Caco-2 (cell line): ENCODE results near the gene NME1. TPM values are rescaled to one million over a fixed set of nuclear protein-coding genes. Genes with fewer than 3 reads are reported as not detected.
"Not testable (repeated sequence)": the region's sequence is repeated elsewhere in the genome, so short reads cannot be mapped to it uniquely, and the experiment has no call there.

ENCODE experiments used
- BruUV-seq: library from RNA; stranded (reverse); fragments of 400-500 nt; replicated peaks from 2 replicates; lab custom pipeline; 2021; lab: Mats Ljungman, UMichigan
- CTCF ChIA-PET: fragments of 300-600 bp; sonication (Branson Sonifier 250); formaldehyde crosslinking; loops from one replicate; lab custom pipeline; 2022; ENCODE audit warnings: antibody characterized with exemption; lab: Charles Lee
- POLR2A ChIA-PET: fragments of 300-600 bp; sonication (Branson Sonifier 250); formaldehyde crosslinking; loops from one replicate; lab custom pipeline; 2022; ENCODE audit warnings: antibody characterized with exemption; lab: Charles Lee
- DNase-seq, 2 experiments: peaks; one replicate each; pipeline versions ENCODE4 v3.0.0 to v3.0.0-alpha.2; 2020 to 2022
- H3K27me3 ChIP-seq: replicated peaks from 2 replicates; pipeline ENCODE4 v1.6.0; 2011; ENCODE audit warnings: low read length; ENCODE audit not compliant: control insufficient read depth, insufficient read depth
- H3K36me3 ChIP-seq: 2 replicates; pipeline ENCODE4 v1.5.1; 2011; ENCODE audit warnings: low read length; ENCODE audit not compliant: control insufficient read depth, insufficient read depth
- H3K4me1 ChIP-seq: fragments of 250-450 bp; sonication (Bioruptor Pico); 2 replicates; pipeline ENCODE4 v1.5.1; 2020; ENCODE audit warnings: mild to moderate bottlenecking
- H3K4me3 ChIP-seq: 2 replicates; pipeline ENCODE4 v1.5.1; 2011; ENCODE audit warnings: low read depth, mild to moderate bottlenecking, control low read depth, low read length
- H3K9me3 ChIP-seq: fragments of 250-450 bp; sonication (Bioruptor Pico); 2 replicates; pipeline ENCODE4 v1.5.1; 2020; ENCODE audit warnings: mild to moderate bottlenecking, moderate library complexity
- H3K27ac Mint-ChIP-seq: one replicate; pipeline ENCODE4 v1.8.0; 2022; ENCODE audit warnings: mixed read lengths; ENCODE audit not compliant: unreplicated experiment
- H3K27me3 Mint-ChIP-seq: one replicate; pipeline ENCODE4 v1.8.0; 2022; ENCODE audit warnings: mixed read lengths; ENCODE audit not compliant: insufficient read depth, unreplicated experiment
- H3K36me3 Mint-ChIP-seq: one replicate; pipeline ENCODE4 v1.8.0; 2022; ENCODE audit warnings: mild to moderate bottlenecking, mixed read lengths; ENCODE audit not compliant: insufficient read depth, unreplicated experiment
- H3K4me1 Mint-ChIP-seq: one replicate; pipeline ENCODE4 v1.8.0; 2022; ENCODE audit warnings: low read depth, mixed read lengths; ENCODE audit not compliant: unreplicated experiment
- H3K4me3 Mint-ChIP-seq: one replicate; pipeline ENCODE4 v1.8.0; 2022; ENCODE audit warnings: mild to moderate bottlenecking, moderate library complexity, mixed read lengths; ENCODE audit not compliant: unreplicated experiment
- H3K9me3 Mint-ChIP-seq: one replicate; pipeline ENCODE4 v1.8.0; 2022; ENCODE audit warnings: mixed read lengths; ENCODE audit not compliant: unreplicated experiment
- intact Hi-C: fragments of 100-400 bp; cut with micrococcal nuclease; formaldehyde crosslinking; loops from one replicate; pipeline ENCODE4 v1.10.0; 2022; ENCODE audit not compliant: unreplicated experiment
- total RNA-seq: library from RNA; stranded (reverse); gene quantifications from 2 replicates; pipeline ENCODE4 v1.2.3, GENCODE V29; 2022
- TF ChIP-seq, protein P1 (sequence below), 2 experiments: fragments of 200-600 bp in 1 of 2; IDR thresholded peaks; 1 replicate in 1 of 2; 2 replicates in 1 of 2; pipeline versions ENCODE4 v1.5.1 to v1.8.0; 2011 to 2022; ENCODE audit warnings: antibody characterized with exemption in 1 of 2, control low read depth in 1 of 2, inconsistent platforms in 1 of 2, low read depth in 1 of 2, low read length in 1 of 2, mild to moderate bottlenecking in 1 of 2, moderate library complexity in 1 of 2; ENCODE audit not compliant: insufficient read depth in 1 of 2, severe bottlenecking in 1 of 2, unreplicated experiment in 1 of 2

NME1 gene
- total RNA-seq, 1 experiment from 2014 or later = 278 TPM

DNA sequence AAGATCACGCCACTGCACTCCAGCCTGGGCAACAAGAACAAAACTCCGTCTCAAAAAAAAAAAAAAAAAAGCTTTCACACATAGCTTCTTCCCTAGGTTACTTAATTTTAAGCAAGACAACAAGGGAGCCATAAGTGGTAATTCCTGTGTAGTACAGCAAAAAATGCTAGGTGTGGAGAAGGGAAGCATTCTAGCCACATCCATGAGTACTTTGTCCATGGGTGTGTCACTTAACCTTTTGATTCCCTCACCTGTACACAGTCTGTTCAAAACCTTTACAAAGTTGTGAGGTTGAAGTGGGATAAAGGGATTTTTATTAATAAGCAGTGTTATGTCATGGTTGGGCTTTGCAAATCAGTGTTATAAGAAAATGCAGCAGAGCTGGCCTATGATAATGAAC, 17.4 kb downstream of the NME1 start:
- BruUV-seq = no TSS peak
- ChIA-PET POLR2A (no interaction called here), CTCF (interaction anchor here (0.7 kb wide), 2 partner anchors 37 to 683 kb away, joined by 4 to 5 read pairs; no protein-coding TSS in a partner anchor)
- H3K4me1 ChIP-seq = peaks cover 11% of the 10 kb centered on the region; the same call in 1 of the 2 replicates
- TF ChIP-seq, protein P1, sequence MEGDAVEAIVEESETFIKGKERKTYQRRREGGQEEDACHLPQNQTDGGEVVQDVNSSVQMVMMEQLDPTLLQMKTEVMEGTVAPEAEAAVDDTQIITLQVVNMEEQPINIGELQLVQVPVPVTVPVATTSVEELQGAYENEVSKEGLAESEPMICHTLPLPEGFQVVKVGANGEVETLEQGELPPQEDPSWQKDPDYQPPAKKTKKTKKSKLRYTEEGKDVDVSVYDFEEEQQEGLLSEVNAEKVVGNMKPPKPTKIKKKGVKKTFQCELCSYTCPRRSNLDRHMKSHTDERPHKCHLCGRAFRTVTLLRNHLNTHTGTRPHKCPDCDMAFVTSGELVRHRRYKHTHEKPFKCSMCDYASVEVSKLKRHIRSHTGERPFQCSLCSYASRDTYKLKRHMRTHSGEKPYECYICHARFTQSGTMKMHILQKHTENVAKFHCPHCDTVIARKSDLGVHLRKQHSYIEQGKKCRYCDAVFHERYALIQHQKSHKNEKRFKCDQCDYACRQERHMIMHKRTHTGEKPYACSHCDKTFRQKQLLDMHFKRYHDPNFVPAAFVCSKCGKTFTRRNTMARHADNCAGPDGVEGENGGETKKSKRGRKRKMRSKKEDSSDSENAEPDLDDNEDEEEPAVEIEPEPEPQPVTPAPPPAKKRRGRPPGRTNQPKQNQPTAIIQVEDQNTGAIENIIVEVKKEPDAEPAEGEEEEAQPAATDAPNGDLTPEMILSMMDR (IDR thresholded peaks at IDR 0.05; ENCODE audit: insufficient read depth in 1 of 2, low read depth in 1 of 2, low read length in 1 of 2, severe bottlenecking in 1 of 2, unreplicated experiment in 1 of 2) = no peak
- Mint-ChIP-seq H3K9me3 (no peaks in the 10 kb centered on the region), H3K4me1 (peaks cover 10% of the 10 kb centered on the region), H3K27ac (no peak overlapping the region), H3K36me3 (peaks cover 88% of the 10 kb centered on the region), H3K4me3 (no peak overlapping the region), H3K27me3 (no peaks in the 10 kb centered on the region)
- H3K27me3 ChIP-seq = no peaks in the 10 kb centered on the region
- intact Hi-C loops = no loop called here
- H3K4me3 ChIP-seq = no peak overlapping the region
- no peaks in the 10 kb centered on the region for H3K9me3 ChIP-seq
- DNase-seq = no peak
- peaks cover 1% of the 10 kb centered on the region; the same call in 1 of the 2 replicates for H3K36me3 ChIP-seq

DNA sequence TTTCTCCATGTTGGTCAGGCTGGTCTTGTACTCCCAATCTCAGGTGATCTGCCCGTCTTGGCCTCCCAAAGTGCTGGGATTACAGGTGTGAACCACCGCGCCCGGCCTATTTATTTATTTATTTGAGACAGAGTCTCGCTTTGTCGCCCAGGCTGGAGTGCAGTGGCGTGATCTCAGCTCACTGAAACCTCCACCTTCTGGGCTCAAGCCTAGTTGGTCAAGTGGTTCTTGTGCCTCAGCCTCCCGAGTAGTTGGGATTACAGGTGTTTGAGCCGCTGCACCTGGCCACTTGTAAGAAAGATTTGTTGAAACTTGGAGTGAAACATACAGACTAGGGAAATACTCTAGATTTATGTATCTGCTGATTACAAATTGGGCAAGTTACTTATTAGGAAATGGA, 18.7 kb downstream of the NME1 start:
- H3K4me3 Mint-ChIP-seq, intact Hi-C loops, H3K27ac Mint-ChIP-seq, H3K27me3 Mint-ChIP-seq, BruUV-seq, H3K27me3 ChIP-seq, CTCF ChIA-PET, H3K9me3 ChIP-seq, H3K4me3 ChIP-seq, H3K36me3 ChIP-seq, POLR2A ChIA-PET, DNase-seq, H3K9me3 Mint-ChIP-seq: not testable (repeated sequence)
- H3K36me3 Mint-ChIP-seq = peaks cover 85% of the 10 kb centered on the region
- H3K4me1 ChIP-seq = peaks cover 11% of the 10 kb centered on the region; the same call in 1 of the 2 replicates
- peaks cover 10% of the 10 kb centered on the region for H3K4me1 Mint-ChIP-seq

DNA sequence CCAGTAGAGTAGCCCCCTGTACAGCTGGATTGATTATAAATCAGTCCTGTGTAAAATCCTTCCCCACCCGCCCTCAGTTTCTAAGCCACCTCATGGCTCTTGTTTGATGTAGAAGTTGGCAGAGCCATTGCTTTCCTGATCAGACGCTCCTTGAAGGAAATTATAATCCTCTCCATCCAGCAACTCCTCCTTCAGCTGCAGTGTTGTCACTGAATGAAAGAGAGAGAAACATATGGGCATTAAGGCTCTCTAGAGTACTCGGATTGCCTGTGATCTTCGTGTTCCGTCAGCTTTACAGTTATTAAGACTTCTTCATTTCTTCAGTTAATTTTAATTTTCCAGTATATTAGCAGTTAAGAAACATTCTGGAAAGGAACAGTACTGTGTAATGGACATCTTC, 27.1 kb downstream of the NME1 start:
- no peaks in the 10 kb centered on the region for H3K4me1 Mint-ChIP-seq
- H3K4me3 ChIP-seq = no peak overlapping the region
- H3K9me3 Mint-ChIP-seq = no peaks in the 10 kb centered on the region
- peaks cover 53% of the 10 kb centered on the region for H3K36me3 Mint-ChIP-seq
- H3K36me3 ChIP-seq = no peaks in the 10 kb centered on the region; the same call in 1 of the 2 replicates
- BruUV-seq = no TSS peak
- intact Hi-C loops = no loop called here
- DNase-seq = no peak
- no peaks in the 10 kb centered on the region for H3K27me3 ChIP-seq
- H3K4me1 ChIP-seq = no peaks in the 10 kb centered on the region
- H3K4me3 Mint-ChIP-seq = no peak overlapping the region
- H3K27ac Mint-ChIP-seq = no peak overlapping the region
- POLR2A ChIA-PET = no interaction called here
- TF ChIP-seq, protein P1 (IDR thresholded peaks at IDR 0.05; ENCODE audit: insufficient read depth in 1 of 2, low read depth in 1 of 2, low read length in 1 of 2, severe bottlenecking in 1 of 2, unreplicated experiment in 1 of 2) = no peak
- no peaks in the 10 kb centered on the region for H3K27me3 Mint-ChIP-seq
- CTCF ChIA-PET = no interaction called here
- H3K9me3 ChIP-seq = no peaks in the 10 kb centered on the region
